Measurements from ENCODE around the gene CYP27C1.

CYP27C1 gene

GRCh38 chr2:127256866-127257265 lies 36.8 kb upstream of the CYP27C1 start:
- no peak overlapping the region for H3K27ac ChIP-seq (ENCODE audit: low read depth, low read length, poor library complexity, severe bottlenecking)
- H2AFZ ChIP-seq (ENCODE audit: low read length) = no peak overlapping the region
- no peak overlapping the region for H3K4me3 ChIP-seq (ENCODE audit: low read depth, low read length, poor library complexity, severe bottlenecking)
- H3K9me3 ChIP-seq (ENCODE audit: low read length) = no peaks in the 10 kb centered on the region
- H3K9ac ChIP-seq (ENCODE audit: low read length) = no peak overlapping the region
- TF ChIP-seq CTCF (IDR thresholded peaks at IDR 0.05; ENCODE audit: low read length) (no peak), EZH2 (IDR thresholded peaks at IDR 0.05; ENCODE audit: borderline replicate concordance, low read length) (no peak)
- no peaks in the 10 kb centered on the region for H4K20me1 ChIP-seq (ENCODE audit: insufficient read depth, low read length)
- H3K4me2 ChIP-seq (ENCODE audit: low read length) = no peak overlapping the region
- no peaks in the 10 kb centered on the region for H3F3A ChIP-seq (ENCODE audit: insufficient read depth, low read length)
- H3K9me2 ChIP-seq (ENCODE audit: low read depth, low read length) = no peaks in the 10 kb centered on the region
- H3K36me3 ChIP-seq (ENCODE audit: insufficient read depth, low read length) = peaks cover 54% of the 10 kb centered on the region
- H3K27me3 ChIP-seq (ENCODE audit: insufficient read depth, low read length) = no peaks in the 10 kb centered on the region
- H3K79me2 ChIP-seq (ENCODE audit: insufficient read depth, low read length) = no peaks in the 10 kb centered on the region
- no peaks in the 10 kb centered on the region for H3K4me1 ChIP-seq (ENCODE audit: insufficient read depth, low read length, severe bottlenecking)

DNA sequence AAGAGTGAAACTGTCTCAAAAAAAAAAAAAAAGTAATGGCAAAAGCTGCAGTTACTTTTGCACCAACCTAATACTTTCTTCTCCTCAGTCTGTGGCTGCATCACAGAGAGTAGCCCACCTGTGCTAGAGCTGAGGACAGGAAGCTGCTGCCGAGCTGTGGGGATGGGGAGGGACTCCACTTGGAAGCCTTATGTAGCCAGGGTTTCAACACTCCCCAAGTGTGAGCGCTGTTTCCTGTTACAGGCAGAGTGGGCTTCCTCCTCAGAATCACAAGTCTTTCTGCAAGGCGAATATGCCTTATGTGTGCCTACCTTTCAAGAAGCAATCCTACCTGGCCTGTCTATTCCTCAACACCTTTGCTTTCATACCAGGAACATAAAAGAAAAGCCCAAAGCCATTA lies 36.3 kb upstream of the CYP27C1 start:
- Histone ChIP-seq H4K20me1 (ENCODE audit: insufficient read depth, low read length) (no peaks in the 10 kb centered on the region), H3F3A (ENCODE audit: insufficient read depth, low read length) (no peaks in the 10 kb centered on the region), H3K4me1 (ENCODE audit: insufficient read depth, low read length, severe bottlenecking) (no peaks in the 10 kb centered on the region), H3K79me2 (ENCODE audit: insufficient read depth, low read length) (no peaks in the 10 kb centered on the region), H3K36me3 (ENCODE audit: insufficient read depth, low read length) (peaks cover 49% of the 10 kb centered on the region), H3K9me3 (ENCODE audit: low read length) (no peaks in the 10 kb centered on the region), H3K4me2 (ENCODE audit: low read length) (no peak overlapping the region), H3K9ac (ENCODE audit: low read length) (no peak overlapping the region), H3K27me3 (ENCODE audit: insufficient read depth, low read length) (no peaks in the 10 kb centered on the region), H3K9me2 (ENCODE audit: low read depth, low read length) (no peaks in the 10 kb centered on the region), H3K4me3 (ENCODE audit: low read depth, low read length, poor library complexity, severe bottlenecking) (no peak overlapping the region), H3K27ac (ENCODE audit: low read depth, low read length, poor library complexity, severe bottlenecking) (no peak overlapping the region), H2AFZ (ENCODE audit: low read length) (no peak overlapping the region)
- no peak for TF ChIP-seq CTCF (IDR thresholded peaks at IDR 0.05; ENCODE audit: low read length)
- TF ChIP-seq EZH2 (IDR thresholded peaks at IDR 0.05; ENCODE audit: borderline replicate concordance, low read length) = no peak

- H3K27me3 ChIP-seq (ENCODE audit: insufficient read depth, low read length) = no peaks in the 10 kb centered on the region
- no peak overlapping the region for H3K4me3 ChIP-seq (ENCODE audit: low read depth, low read length, poor library complexity, severe bottlenecking)
- H3K9me3 ChIP-seq (ENCODE audit: low read length) = no peaks in the 10 kb centered on the region
- H3K27ac ChIP-seq (ENCODE audit: low read depth, low read length, poor library complexity, severe bottlenecking) = no peak overlapping the region
- no peaks in the 10 kb centered on the region for H3K9me2 ChIP-seq (ENCODE audit: low read depth, low read length)
- no peak overlapping the region for H3K4me2 ChIP-seq (ENCODE audit: low read length)
- H3F3A ChIP-seq (ENCODE audit: insufficient read depth, low read length) = no peaks in the 10 kb centered on the region
- no peak for TF ChIP-seq CTCF (IDR thresholded peaks at IDR 0.05; ENCODE audit: low read length)
- TF ChIP-seq EZH2 (IDR thresholded peaks at IDR 0.05; ENCODE audit: borderline replicate concordance, low read length) = no peak
- H3K4me1 ChIP-seq (ENCODE audit: insufficient read depth, low read length, severe bottlenecking) = no peaks in the 10 kb centered on the region
- peaks cover 43% of the 10 kb centered on the region for H3K36me3 ChIP-seq (ENCODE audit: insufficient read depth, low read length)
- H3K79me2 ChIP-seq (ENCODE audit: insufficient read depth, low read length) = no peaks in the 10 kb centered on the region
- no peak overlapping the region for H2AFZ ChIP-seq (ENCODE audit: low read length)
- H3K9ac ChIP-seq (ENCODE audit: low read length) = no peak overlapping the region
- no peaks in the 10 kb centered on the region for H4K20me1 ChIP-seq (ENCODE audit: insufficient read depth, low read length)
Observed at GRCh38 chr2:127255721-127256120, 35.6 kb upstream of the CYP27C1 start.

Data from OCI-LY1 (cell line).